GM11168 (cell line): ENCODE results near the gene ST8SIA1.

ENCODE experiments used
- in situ Hi-C: fragments of 300-500 bp; cut with MboI; formaldehyde crosslinking; loops from one replicate; pipeline ENCODE4 v1.12.0; 2022; ENCODE audit warnings: low sequenced_read_pairs; ENCODE audit not compliant: unreplicated experiment

The ST8SIA1 gene

DNA sequence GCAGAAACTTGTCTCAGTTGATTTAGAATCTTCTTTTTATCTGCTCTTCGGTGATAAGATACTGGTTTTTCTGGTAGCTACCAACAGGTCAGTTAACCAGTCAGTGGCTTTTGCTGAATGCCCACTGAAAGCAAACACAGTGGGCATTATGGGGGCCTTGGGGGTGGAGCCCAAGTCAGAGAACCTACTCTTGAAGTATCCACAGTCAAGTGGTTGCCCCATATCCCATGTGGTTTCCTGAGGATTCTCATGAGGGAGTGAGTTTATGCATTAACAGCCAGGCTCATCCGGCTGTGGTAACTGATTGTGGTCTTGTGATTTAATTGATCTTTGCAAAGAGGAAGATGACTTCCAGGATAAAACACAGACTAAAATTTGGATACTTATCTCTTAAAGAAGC lies 83.7 kb downstream of the ST8SIA1 start:
- in situ Hi-C loops, result no loop called here

DNA sequence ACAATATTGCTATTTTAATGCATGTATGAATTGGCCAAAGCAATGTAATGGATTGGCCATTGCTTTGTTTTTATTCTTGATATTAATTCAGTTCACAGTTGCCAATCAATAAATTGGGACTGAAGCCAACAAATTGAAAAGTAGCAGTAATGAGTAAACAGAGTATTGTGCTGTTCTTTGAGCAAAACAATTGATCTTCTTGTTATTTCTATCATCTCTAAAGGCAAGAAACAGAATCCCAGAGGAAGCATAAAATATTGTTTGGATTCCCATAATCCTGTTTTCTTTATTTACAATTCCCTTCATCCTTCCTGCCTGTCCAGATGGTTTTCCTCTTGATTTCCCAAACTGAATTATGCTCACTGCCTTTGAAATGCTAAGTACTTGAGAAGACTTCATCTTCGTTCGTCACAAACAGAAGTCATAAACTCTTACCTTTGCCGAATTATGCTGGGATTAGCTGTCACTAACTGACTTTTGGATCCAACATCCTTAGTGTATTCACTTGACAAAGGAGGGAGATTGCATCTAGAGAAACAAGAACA lies 85.9 kb downstream of the ST8SIA1 start:
- in situ Hi-C loops, result no loop called here

DNA sequence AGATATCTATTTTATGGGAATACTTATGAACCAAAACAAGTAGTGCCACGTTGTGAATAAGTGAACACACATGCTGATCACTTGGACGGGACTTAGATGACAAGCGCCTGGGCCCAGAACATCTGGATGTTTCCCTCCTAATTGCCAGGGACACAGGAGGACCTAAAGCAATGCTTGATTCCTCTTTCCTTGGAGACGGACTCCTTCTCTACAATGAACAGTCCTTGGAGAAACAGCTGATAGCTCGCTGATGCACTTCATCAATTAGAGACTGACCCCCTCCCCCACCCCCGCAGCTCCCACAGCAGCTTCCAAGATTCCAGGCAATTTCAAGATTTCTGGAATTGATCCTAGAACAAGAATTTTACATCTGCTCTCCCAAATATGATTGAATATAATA lies 86.4 kb downstream of the ST8SIA1 start:
- in situ Hi-C loops, result no loop called here

DNA sequence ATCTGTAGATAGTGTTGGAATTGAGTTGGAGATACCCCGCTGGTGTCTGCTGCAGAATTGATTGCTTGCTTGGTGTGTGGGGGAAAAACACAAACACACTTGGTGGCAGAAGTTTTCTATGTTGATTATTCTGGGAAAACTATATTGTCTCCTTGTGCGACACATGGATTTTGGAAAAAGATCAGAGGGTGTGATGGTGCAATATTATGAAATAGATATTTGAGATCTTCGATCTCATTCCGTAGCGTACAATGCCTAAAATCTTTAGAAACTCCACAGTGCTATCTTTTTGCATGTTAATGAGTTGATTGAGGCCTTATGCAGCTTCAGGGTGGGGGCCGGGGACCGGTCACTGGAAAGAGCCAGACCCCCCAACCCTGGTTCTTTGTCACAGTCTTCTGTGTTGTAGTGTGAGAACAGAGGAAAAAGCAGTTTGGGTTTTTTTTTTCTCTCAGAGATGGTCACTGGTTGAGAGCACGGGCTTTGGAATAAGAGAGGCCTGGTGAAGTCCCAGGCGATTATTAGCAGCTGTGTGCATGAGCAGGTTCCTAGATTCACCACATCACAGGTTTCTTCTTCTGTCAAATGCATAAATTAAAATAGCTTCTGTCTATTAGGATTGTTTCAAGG lies 88.2 kb downstream of the ST8SIA1 start:
- in situ Hi-C loops, result no loop called here

DNA sequence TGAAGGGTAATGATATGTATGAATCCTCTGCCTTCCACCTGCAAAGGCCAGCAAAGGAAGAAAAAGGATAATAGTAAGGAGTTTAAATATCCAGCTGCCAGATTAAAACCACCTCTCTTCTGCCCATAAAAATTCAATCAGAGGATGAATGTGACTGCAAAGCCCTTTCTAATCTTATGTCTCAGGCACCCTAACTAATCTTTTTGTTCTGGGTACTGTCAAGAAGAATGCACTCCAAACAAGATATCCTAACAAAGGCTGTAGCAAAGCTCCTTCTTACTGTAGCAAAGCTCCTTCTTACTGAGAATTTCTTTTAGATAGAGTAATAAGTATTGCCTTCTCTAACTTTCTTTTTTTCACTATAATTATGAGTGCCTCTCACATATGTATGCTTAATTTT lies 91.8 kb downstream of the ST8SIA1 start:
- in situ Hi-C loops, result no loop called here

DNA sequence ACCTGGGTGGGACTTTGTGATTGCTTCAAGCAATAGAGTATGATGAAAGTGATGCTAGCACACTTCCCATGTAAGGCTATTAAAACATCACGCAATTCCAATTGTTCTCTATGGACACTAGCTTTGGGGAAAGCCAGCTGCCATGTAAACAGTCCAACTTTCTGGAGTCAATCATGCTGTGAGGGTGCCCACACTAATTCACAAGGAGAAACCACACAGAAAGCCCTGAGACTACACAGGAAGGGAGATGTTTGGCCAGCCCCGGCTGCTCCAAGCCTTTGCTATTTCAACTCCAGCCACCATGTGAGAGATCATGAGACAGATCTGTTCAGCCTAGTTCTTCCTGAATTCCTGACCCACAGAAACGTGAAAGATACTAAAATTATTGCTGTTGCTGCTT lies 96.3 kb downstream of the ST8SIA1 start:
- in situ Hi-C loops, result no loop called here

DNA sequence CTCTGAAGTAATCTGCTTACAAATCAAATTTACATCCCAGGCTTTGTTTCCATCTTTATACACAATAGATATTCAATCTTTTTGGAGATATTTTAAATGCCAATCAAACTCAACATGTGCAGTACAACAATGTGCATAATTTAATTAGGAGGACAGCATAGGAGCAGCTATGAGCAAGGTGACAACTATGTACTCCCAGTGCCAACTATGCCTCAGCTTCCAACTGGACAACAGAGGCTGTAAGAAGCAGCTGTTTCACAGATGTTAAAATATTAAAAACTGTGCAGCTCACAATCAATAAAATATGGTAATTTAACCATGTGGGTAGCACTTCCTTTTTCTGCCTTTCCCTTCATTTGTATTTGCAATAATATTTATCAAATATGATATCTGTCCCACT lies 99.9 kb downstream of the ST8SIA1 start:
- in situ Hi-C loops, result no loop called here

DNA sequence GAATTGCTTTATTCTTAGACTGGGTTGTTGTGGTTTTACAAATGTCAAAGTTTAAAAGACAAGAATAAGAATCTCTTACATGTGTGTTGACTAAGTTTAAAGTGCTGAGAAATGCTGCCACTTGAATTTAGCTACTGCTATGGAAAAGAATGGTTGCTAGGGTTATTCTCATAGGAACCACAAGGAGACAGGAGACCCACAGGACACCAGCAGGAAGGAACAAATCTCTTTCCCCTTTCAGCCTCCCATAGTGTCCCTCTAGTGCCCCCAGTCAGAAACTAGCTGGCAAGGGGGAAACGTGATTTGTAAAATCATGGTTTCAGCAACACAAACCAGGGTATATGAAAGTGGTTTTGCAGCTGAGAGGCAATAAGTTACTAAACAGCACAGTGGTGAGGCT lies 102.7 kb downstream of the ST8SIA1 start:
- in situ Hi-C loops, result no loop called here

DNA sequence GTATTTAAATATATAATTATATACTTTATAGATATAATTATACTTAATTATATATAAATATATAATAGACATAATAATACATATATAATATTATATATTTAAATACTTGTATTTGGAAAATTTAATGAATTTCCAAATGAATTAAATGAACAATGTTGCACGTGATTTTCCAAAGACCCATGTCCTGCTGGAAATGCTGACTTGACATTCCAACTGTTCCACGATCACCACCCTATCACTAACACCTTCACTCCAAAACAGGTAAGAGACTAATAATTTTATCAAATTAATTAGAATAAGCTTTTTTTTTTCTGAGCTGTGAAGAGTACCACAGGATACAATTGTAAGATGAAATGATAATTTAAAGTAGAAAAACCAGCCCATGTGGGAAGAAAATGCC lies 103.4 kb downstream of the ST8SIA1 start:
- in situ Hi-C loops, result no loop called here

DNA sequence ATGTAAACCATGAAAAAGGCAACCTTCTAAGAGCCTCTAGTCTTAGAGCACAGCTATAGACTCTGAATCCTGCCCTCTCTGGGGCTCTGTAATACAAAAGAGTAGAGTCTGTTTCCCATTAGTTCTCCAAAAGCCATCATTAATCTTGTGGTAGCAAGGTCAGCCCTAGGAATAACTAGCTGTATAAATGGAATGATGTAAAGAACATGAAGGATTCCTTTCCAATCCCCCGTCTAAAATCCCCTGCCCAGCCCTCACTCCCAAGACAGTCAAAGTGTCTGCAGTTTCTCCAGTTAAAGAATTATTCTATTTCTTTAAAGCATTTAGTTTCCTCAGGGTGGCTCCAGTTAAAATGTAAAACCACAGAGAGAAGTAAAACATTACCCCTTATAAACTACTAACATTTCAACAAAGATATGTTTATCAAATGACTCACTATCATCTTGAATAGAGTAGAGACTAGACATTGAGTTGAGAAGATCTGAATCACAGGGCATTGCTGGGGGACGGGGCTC lies 104.2 kb downstream of the ST8SIA1 start:
- in situ Hi-C loops, result no loop called here

DNA sequence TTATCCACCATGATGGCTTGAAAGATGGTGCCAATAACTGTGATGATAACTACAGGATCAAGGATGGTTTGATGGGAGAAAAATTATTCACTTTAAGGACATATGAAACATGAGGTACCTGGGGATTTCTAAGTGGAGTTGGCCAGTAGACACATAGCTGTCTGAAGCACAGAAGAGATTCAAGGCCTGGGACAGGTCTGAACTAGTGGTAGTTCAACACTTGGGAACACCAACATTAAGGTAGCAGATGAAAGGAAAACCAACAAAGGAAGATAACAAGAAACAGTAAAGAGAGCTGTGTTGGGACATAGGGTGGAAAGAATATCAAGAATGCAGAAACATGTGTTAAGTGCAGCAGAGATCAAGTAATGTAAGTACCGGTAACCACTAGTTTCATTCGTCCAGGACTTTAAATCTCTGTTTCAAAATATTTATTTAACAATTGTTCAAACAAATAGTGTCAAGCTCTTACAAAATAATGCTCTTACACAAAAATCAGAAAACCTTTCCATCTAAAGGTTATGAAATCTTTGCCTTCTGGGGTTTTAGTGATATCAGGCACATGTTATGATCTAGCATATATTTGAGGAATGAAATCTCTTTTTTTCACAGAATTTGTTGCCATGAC lies 104.7 kb downstream of the ST8SIA1 start:
- in situ Hi-C loops, result no loop called here

DNA sequence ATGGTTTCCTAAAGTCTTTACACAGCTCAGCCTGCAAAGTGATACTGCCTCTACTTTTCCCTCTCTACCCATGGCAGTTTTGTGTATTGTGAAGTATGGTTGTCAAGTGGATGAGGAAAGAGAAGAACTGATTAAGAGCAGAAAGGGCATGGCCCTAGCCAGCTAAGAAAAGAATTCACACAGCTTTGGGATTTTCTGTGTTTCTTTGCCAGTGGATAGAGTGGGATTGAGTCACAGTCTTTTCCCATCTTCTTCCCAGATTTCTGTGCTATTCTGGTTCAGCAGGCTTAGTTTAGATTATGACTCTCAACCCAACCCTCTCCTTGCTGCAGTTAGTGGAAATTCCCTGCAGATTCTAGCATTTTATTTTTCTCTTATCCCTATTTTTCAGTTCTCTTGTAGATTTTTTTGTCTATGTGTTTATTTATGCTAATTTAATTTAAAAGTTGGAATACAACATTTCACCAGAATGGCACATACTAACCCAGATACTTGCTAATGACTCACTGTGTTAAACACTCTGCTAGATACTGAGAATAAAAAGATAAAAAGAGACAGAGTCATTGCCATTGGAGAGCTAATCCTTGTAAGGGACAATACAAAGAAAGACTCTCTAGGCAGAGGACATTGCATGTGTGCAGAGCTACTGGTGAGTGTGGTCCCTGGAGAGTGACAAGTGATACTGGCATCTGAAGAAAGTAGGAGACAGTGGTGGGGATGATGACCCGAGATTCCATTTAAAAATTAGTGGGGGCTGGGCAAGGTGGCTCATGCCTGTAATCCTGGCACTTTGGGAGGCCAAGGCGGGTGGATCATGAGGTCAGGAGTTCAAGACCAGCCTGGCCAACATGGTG lies 106.3 kb downstream of the ST8SIA1 start:
- in situ Hi-C loops, result no loop called here

DNA sequence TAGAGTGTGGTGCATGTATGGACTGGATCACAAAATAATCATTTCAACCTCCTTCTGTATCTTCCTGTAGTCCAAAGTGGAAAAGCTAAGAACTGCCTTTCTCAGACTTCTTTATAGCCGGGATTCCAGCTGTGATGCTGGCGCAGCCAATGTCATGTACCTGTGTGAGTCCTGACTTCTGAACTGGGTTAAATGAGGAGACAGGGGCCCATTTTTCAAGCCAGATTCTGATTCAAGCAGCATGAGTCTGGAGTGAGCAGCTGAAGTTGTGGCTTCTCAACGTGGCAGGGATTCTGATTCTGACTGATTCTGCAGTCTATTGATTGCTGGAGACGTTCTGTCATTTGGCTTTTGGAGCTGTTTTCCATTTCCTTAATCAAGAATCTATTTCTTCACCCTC lies 111.2 kb downstream of the ST8SIA1 start:
- in situ Hi-C loops, result no loop called here

DNA sequence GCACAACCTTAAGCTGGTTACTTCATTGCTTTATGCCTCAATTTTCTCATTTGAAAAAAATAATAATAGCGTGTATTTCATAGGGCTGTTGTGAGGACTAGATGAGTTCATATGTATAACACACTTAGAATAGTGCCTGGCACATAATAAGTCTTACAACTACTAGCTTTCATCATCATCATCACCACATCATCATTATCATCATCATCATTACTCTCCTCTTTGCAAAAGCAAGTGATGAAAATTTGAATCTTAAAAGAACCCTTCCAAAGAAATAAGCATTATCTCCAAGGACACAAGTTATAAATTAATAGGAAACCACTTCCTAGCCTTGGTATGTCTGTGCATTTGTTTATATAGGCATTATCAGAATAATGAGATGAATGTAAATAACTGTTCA lies 117.0 kb downstream of the ST8SIA1 start:
- in situ Hi-C loops, result no loop called here

DNA sequence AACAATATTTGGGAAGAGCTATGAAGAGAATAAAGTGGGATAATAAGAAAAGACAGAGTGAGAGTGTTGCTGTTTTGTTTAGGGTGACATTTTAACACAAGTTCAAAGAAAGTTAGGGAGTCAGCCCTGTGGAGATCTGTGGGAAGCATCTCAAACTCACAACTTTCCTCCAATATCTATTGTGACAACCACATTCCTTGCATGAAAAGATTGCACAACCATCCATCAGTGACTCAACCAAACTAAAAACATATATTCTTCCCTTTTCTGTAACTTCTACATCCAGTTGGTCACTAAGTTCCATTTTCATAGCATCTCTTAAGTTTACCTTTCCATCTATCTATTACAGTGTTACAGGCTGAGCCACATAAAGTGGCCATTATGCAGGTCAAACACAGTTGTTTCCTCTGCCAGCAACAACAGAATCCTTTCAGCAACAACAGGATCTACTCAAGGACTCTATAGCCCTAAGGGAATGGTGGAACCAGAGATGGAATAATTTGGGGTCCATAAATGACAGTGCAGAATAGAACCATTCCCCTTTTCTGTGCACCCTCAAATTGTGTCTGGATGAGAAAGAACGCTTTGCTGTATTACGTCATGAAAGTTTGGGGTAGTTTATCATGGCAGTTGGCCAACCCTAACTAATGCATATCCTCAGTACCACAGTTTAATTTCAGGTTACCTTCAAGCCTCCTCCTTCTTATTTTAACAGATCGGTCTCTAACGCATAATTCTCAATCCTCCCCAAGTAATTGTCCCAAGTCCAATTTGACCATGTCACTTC lies 118.8 kb downstream of the ST8SIA1 start:
- in situ Hi-C loops, result no loop called here

DNA sequence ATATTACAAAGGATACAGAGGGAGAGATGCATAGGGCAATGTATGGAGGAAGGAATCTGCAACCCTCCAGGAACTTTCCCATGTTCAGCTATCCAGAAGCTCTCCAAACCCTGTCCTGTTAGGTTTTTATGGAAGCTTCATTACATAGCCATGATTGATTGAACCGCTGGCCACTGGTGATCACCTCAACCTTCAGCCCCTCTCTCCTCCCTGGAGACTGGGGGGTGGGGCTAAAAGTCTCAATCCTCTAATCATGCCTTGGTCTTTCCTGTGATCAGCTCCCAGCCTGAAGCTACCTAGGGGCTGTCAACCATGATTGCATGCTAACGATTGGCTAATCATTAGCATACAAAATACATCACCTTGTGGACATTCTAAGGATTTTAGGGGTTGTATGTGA lies 123.4 kb downstream of the ST8SIA1 start:
- in situ Hi-C loops, result no loop called here

DNA sequence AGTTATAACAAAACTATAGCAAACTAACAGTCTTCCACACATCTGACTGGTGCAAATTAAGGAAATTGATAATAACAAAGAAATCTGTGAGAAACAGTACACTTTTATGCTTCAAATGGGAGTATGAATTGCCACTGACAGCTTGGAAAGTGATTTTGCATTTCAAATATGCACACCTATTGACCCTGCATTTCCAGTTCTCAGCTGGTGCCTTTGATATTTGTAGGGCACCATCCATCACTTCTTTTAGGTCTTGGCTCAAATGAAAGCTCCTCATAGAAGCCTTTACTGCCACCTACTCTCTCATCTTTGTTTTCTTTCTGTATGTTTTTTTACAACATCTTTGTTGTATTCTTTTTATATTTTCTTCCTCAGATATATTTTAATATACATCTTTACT lies 125.1 kb downstream of the ST8SIA1 start:
- in situ Hi-C loops, result no loop called here

DNA sequence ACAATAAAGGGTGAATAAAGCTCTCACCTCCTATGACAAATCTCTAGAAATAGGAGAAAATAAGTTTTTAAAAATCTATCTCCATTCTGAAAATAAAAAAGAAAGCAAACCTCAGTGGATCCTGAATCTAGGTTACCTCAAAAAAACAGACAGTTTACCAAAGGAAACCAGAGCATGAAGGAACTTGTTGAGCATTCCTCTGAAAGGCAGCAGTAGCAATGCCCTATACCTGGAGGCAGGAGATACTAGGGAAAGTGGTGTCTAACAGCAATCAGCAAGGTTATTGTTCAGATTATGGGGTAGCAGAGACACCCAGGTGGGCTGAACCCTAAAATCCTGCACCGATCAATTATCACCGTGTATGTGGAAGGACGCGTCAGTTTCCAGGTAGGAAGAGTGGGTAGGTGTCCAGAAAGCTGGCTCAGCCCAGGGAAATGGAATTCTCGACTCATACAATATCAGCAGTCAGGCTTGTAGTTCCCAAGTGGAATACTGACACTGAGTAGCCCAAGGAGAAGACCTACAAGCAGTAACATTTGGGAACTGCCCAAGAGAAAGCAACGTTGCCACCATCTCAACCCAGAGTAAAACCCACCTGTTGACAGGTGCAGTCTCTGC lies 128.3 kb downstream of the ST8SIA1 start:
- in situ Hi-C loops, result no loop called here

DNA sequence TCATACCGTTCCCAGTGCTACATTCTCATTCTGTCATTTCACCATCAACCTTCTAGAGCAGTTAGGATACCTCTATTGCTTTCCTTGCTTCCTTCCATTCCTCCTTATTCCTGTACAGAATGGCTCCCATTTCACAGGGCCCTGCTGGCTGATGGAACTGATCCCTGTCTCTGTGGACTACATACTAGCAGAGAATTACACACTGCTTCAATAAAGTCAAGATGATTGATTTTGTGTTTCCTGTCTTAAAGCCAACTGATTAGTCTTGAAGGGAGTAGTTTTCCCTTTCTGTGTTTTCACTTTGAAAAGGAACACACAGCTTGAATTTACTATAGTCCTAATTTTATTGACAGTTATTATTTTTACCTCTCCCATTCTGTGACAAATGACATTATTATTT lies 130.1 kb downstream of the ST8SIA1 start:
- in situ Hi-C loops, result no loop called here

DNA sequence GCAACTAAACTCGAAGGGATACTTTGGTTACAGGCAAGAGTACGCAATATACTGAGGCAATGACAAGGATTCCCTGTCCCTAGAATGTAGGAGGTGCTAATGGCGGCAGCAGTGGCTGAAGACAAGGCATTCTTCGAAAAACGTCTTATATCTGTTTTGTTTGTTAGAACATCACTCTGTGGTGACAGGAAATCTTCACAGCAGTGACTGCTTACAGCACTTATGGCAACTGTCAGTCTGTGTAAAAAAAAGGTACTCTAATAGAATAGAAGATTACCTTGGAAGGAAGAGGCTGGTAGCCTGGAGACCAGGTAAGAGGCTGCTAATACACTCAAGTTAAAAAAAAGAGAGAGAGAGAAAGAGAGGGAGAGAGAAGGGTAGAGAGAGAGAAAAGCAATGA lies 131.7 kb downstream of the ST8SIA1 start:
- in situ Hi-C loops, result no loop called here
